Measurements from ENCODE around the gene FRRS1L.

The FRRS1L gene

GRCh38 chr9:109190151-109190550 is 23.1 kb upstream of the FRRS1L start:
- no peak overlapping the region for H2AFZ ChIP-seq (ENCODE audit: low read length)
- H3K36me3 ChIP-seq (replicated peaks; ENCODE audit: insufficient read depth, low read length): no peaks in the 10 kb centered on the region
- H4K20me1 ChIP-seq (ENCODE audit: insufficient read depth, low read length): no peaks in the 10 kb centered on the region
- H3F3A ChIP-seq (ENCODE audit: insufficient read depth, low read length): no peaks in the 10 kb centered on the region
- DNase-seq: no peak
- H3K9me2 ChIP-seq (replicated peaks; ENCODE audit: insufficient read depth, low read length): no peaks in the 10 kb centered on the region
- H3K27ac ChIP-seq (ENCODE audit: low read length): no peak overlapping the region
- no peak overlapping the region for H3K4me3 ChIP-seq (ENCODE audit: low read length)
- no peaks in the 10 kb centered on the region for H3K4me1 ChIP-seq (ENCODE audit: low read length)
- no peaks in the 10 kb centered on the region for H3K9me3 ChIP-seq (replicated peaks; ENCODE audit: insufficient read depth, low read length)
- H3K9ac ChIP-seq (ENCODE audit: low read length): no peak overlapping the region
- H3K4me2 ChIP-seq (ENCODE audit: low read depth, low read length): no peak overlapping the region
- 0 out of 2 replicates have a peak, but pooled peaks cover 7% of the 10 kb centered on the region for H3K27me3 ChIP-seq (replicated peaks; ENCODE audit: insufficient read depth, low read length)
- no peaks in the 10 kb centered on the region for H3K79me2 ChIP-seq (ENCODE audit: low read length)
- TF ChIP-seq, protein P1, sequence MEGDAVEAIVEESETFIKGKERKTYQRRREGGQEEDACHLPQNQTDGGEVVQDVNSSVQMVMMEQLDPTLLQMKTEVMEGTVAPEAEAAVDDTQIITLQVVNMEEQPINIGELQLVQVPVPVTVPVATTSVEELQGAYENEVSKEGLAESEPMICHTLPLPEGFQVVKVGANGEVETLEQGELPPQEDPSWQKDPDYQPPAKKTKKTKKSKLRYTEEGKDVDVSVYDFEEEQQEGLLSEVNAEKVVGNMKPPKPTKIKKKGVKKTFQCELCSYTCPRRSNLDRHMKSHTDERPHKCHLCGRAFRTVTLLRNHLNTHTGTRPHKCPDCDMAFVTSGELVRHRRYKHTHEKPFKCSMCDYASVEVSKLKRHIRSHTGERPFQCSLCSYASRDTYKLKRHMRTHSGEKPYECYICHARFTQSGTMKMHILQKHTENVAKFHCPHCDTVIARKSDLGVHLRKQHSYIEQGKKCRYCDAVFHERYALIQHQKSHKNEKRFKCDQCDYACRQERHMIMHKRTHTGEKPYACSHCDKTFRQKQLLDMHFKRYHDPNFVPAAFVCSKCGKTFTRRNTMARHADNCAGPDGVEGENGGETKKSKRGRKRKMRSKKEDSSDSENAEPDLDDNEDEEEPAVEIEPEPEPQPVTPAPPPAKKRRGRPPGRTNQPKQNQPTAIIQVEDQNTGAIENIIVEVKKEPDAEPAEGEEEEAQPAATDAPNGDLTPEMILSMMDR (IDR thresholded peaks at IDR 0.05; ENCODE audit: low read length): no peak
- TF ChIP-seq EZH2phosphoT487 (IDR thresholded peaks at IDR 0.05; ENCODE audit: low read length) (no peak), EZH2 (optimal IDR thresholded peaks at IDR 0.05; ENCODE audit: low read depth, low read length) (no peak)

GRCh38 chr9:109186857-109187520 is 19.9 kb upstream of the FRRS1L start:
- no peaks in the 10 kb centered on the region for H3K79me2 ChIP-seq (ENCODE audit: low read length)
- H3K4me3 ChIP-seq (ENCODE audit: low read length): no peak overlapping the region
- no peak for DNase-seq
- no peak overlapping the region for H3K27ac ChIP-seq (ENCODE audit: low read length)
- no peak overlapping the region for H3K4me2 ChIP-seq (ENCODE audit: low read depth, low read length)
- H3F3A ChIP-seq (ENCODE audit: insufficient read depth, low read length): no peaks in the 10 kb centered on the region
- H4K20me1 ChIP-seq (ENCODE audit: insufficient read depth, low read length): no peaks in the 10 kb centered on the region
- no peak overlapping the region for H2AFZ ChIP-seq (ENCODE audit: low read length)
- H3K4me1 ChIP-seq (ENCODE audit: low read length): no peaks in the 10 kb centered on the region
- no peaks in the 10 kb centered on the region for H3K9me3 ChIP-seq (replicated peaks; ENCODE audit: insufficient read depth, low read length)
- TF ChIP-seq EZH2phosphoT487 (IDR thresholded peaks at IDR 0.05; ENCODE audit: low read length) (no peak), EZH2 (optimal IDR thresholded peaks at IDR 0.05; ENCODE audit: low read depth, low read length) (no peak)
- TF ChIP-seq, protein P1 (IDR thresholded peaks at IDR 0.05; ENCODE audit: low read length): no peak
- no peaks in the 10 kb centered on the region for H3K36me3 ChIP-seq (replicated peaks; ENCODE audit: insufficient read depth, low read length)
- H3K27me3 ChIP-seq (replicated peaks; ENCODE audit: insufficient read depth, low read length): peaks cover 25% of the 10 kb centered on the region
- no peak overlapping the region for H3K9ac ChIP-seq (ENCODE audit: low read length)
- no peaks in the 10 kb centered on the region for H3K9me2 ChIP-seq (replicated peaks; ENCODE audit: insufficient read depth, low read length)

DNA sequence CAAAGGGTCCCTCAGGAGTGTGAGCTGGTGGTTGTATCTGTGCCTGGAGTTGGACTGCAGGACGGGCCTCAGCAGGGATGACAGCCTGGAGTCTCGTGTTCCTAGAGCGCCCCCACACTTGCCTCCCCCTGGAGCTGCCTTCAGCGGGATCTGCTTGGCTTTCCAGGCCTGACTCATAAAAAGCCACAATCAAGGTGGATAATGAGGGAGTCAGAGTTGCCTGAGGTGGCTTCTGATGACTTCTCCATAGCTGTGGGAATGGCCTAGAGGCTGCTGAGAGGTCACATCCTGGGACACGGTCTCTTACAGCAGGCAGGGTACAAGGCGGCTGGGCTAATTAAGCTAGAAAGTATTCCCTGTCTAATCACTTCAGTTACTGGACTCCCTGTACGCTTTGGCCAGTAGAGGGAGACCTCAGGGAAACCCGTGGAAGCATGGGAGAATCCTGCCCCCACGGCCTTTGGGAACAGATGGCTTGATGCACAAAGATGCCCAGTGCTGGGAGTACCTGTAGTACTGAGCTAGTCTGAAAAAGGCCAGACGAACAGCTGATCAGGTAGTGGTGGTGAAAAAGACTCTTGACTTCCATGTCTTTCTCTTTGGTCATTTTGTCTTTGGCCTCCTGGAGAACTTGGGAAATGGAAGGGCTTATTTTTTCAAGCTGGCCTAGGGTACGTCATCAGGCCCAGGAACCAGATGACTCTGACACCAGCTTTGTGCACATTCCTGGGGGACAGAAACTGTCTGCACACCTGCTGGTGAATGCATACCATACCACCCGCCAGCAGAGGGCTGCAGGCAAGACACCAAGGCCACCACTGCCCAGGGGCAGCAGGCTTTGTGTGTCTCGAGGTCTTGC is 16.1 kb upstream of the FRRS1L start:
- DNase-seq: peak; percentile 41
- no peaks in the 10 kb centered on the region for H3K9me3 ChIP-seq (replicated peaks; ENCODE audit: insufficient read depth, low read length)
- H3K4me3 ChIP-seq (ENCODE audit: low read length): no peak overlapping the region
- TF ChIP-seq, protein P1 (IDR thresholded peaks at IDR 0.05; ENCODE audit: low read length): peak; percentile 68
- no peak for TF ChIP-seq EZH2phosphoT487 (IDR thresholded peaks at IDR 0.05; ENCODE audit: low read length)
- H3K79me2 ChIP-seq (ENCODE audit: low read length): no peaks in the 10 kb centered on the region
- no peaks in the 10 kb centered on the region for H4K20me1 ChIP-seq (ENCODE audit: insufficient read depth, low read length)
- no peak overlapping the region for H2AFZ ChIP-seq (ENCODE audit: low read length)
- H3F3A ChIP-seq (ENCODE audit: insufficient read depth, low read length): 0 out of 2 replicates have a peak, but pooled peaks cover 2% of the 10 kb centered on the region
- peaks cover 50% of the 10 kb centered on the region for H3K27me3 ChIP-seq (replicated peaks; ENCODE audit: insufficient read depth, low read length)
- no peak overlapping the region for H3K4me2 ChIP-seq (ENCODE audit: low read depth, low read length)
- no peaks in the 10 kb centered on the region for H3K4me1 ChIP-seq (ENCODE audit: low read length)
- no peaks in the 10 kb centered on the region for H3K9me2 ChIP-seq (replicated peaks; ENCODE audit: insufficient read depth, low read length)
- H3K9ac ChIP-seq (ENCODE audit: low read length): no peak overlapping the region
- H3K27ac ChIP-seq (ENCODE audit: low read length): no peak overlapping the region
- no peaks in the 10 kb centered on the region for H3K36me3 ChIP-seq (replicated peaks; ENCODE audit: insufficient read depth, low read length)

Measured in MM.1S (cell line).